Measurements from ENCODE around the gene SAMD3.
"Not testable (repeated sequence)": the region's sequence is repeated elsewhere in the genome, so short reads cannot be mapped to it uniquely, and the experiment has no call there.

Gene SAMD3

GRCh38 chr6:130170160-130170559, 52.6 kb downstream of the SAMD3 start:
- DNase-seq = not testable (repeated sequence)

DNA sequence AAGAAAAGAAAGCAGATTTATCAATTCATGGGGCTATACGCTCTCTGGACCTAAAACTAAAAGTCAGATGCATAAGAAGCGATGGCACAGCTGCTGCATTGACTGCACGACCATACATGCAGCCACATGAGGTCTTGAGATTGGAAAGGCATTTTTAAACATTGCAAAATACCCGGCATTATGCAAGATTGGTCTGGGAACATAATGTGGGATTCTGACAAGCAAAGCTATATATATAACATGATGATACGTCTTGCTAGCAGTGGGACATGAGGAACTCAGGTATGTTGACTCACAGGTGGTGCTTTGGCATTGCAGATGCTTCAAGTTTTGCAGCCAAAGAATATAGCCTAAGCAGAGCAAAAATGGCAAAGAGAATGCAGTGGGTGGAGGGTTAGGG, 55.1 kb downstream of the SAMD3 start:
- no peak for DNase-seq

DNA sequence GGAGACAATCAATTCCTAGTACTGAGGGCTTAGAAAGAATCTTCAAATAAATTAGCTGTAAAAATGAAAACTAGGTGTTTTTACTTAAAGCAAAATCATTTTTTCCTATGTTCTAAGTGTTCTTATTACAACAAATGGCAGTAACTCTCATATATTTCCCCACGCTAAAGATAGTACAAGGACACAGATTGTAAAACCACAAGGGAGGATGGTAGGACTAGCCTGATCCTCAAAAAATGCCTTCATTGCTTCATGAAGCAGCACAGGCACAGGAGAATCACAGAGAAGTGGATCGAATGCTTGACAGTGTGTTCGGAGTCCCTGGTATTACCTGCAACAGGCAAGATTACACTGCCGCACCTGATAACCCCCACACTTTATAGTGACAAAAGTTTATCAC, 58.5 kb downstream of the SAMD3 start:
- DNase-seq = no peak

DNA sequence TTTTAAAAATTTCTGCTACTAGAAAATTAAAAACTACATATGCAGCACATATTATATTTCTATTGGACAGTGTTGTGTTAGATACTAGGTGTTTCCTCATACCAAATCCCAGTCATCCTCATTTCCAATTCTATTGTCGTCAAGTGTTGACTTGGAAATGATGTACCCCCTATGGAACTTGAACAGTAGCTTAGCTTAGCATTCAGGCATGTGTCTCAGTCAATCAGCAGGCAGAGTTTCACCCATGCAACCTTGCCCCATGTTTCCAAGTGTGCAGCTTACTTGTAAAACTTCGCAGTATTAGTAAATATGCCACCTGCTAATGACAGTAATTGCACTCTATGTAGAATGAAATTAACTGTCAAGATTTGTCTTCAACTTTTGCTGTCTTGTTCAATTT, 59.5 kb downstream of the SAMD3 start:
- no peak for DNase-seq

DNA sequence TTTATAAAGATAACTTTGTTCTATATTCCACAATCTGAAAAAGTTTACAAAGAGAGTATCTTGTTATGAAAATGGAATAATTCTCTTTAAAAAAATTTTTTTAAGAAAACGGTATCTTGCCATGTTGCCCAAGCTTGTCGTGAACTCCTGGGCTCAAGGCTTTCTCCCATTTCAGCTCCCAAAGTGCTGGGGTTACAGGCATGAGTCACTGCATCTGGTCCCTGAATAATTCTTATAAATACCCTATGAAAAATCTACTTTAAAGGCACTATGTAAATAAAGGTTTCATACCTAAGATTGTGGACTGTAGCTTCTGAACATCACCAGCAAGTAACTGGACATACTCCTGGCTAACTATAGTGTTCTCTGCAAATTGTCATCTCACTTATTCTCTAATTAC, 60.3 kb downstream of the SAMD3 start:
- DNase-seq = no peak

DNA sequence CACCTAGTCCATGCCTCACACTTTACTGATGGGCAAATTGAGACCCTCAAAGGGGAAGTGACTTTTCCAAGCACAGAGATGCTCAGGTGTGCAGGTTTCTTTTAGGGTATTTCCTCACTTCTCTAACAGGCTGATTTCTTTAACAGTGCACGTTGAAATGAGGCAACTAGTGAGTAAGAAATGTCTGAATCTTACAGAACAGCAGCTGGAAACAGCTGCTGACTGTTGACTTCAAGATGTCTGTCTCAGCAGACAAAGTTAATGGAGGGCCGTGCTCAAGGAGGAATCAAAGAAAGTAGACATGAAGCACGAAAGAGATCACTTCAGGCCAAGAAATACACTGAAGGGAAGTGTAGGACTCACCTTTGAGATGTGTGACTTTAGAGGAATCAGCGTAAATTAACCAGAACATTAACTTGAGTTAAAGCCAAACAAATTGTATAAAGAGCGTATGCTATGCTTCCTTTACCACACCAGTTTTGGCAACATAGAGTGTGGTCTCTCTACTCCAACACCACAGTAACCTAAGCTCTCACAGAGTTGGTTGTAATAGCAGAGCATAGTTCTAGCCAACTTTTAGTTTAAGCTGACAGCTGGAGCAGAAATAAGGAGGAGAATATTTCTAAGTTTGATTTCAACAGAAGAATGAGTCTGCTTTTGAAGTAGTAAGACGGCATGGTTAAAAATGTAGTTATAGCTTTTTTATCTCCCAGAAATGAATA, 60.9 kb downstream of the SAMD3 start:
- no peak for DNase-seq

GRCh38 chr6:130159956-130160355, 62.8 kb downstream of the SAMD3 start:
- DNase-seq = no peak

DNA sequence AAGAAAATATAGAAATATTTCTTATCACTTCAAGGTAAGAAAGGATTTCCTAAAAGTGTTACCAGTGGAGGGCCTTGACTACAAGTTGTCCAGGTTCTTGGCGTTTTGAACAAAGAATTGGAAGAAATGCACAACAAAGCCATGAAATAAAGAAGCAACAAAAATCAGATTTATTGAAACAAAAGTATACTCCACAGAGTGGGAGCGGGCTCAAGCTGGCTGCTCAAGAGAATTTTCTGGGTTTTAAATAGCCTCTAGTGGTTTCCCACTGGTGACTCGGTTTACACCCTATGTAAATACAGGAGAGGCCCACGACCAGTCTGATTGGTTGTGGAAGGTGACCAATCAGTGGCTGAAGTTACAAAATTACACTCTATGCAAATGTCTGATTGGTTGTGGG, 64.2 kb downstream of the SAMD3 start:
- no peak for DNase-seq

- DNase-seq = no peak
These were observed 64.7 kb downstream of the SAMD3 start for GRCh38 chr6:130158056-130158455.

DNA sequence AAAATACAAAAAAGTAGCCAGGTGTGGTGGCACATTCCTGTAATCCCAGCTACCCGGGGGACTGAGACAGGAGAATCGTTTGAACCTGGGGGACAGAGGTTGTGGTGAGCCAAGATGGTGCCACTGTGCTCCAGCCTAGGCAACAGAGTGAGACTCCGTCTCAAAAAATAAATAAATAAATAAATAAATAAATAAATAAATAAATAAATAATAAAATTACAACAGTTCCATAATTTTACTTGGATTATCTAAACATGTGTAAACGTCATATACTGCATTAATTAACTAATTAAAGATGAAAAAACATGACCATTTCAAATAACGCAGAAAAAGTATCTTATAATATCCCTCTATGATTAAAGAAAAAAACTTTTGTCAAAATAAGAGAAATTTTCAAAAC, 65.8 kb downstream of the SAMD3 start:
- no peak for DNase-seq

GRCh38 chr6:130152908-130153510, 69.7 kb downstream of the SAMD3 start:
- no peak for DNase-seq

DNA sequence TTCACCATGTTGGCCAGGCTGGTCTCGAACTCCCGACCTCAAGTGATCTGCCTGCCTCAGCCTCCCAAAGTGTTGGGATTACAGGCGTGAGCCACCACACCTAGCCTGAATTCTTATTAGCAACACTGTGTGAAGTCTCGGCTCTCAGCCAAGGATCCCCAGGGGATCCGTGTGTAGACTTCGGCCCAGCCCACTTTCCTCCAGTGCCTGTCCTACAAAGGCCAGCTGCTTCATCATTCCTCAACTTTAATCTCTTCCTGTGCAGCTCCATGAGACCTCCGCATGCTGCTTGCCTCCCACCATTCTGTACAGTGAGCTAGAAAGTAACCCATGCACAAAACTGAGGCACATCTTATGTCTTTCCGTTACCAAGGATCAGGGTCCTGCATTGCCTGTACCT, 71.8 kb downstream of the SAMD3 start:
- DNase-seq = no peak

GRCh38 chr6:130149016-130149415, 73.7 kb downstream of the SAMD3 start:
- DNase-seq = not testable (repeated sequence)

DNA sequence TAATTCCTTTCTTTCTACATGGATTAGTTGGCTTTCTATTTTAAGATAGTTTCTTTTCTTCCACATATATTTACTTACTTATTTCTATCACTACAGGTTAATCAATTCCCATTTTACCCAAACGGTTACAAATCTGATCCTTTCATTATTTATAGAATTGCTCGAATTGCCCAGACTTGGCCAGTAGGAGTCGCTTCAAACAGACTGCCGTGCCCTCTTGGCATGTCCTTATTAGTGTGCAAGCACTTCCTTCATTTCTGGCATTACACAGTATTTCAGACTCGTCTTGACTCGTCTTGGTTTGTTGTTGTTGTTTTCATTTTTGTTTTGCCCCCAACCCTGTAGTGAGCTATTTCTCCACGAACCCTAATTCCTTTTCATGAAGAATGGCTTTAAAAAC, 74.6 kb downstream of the SAMD3 start:
- DNase-seq = no peak

DNA sequence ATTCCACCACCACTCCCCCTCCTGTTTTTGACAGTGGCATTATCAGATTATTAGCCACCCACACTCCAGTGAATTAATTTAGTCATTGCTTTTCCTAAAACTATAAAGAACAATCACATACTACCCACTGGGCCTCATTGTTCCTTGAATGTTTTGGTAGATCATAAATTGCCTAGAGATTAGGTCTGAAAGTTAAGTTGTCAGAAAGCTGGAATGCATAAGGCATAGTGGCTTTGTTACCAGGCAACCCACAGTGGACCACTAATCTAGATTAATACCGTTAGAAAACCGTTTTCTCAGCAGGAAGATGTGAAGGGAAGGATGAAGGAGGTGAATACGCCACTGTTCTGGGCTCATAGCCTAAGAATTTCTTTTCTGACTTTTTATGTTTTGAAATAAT, 75.6 kb downstream of the SAMD3 start:
- DNase-seq = no peak

GRCh38 chr6:130143709-130144108, 79.0 kb downstream of the SAMD3 start:
- DNase-seq = no peak

GRCh38 chr6:130140084-130140483, 82.7 kb downstream of the SAMD3 start:
- no peak for DNase-seq

DNA sequence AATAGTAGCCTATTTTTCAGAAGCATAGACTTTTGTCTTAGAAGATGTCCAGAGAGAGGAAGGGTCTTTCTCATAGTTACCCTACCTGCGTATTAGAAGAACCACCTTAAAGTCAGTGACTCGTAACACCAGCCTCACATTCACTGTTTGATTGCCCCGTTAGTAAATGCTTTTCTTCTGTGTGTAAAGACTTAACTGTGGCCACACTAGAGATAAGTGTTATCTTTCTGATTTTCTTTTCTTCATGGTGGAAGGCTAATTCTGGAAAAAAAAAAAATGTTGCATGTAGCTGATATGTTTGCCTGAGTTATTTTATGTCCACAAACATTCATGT, 83.9 kb downstream of the SAMD3 start:
- no peak for DNase-seq

DNA sequence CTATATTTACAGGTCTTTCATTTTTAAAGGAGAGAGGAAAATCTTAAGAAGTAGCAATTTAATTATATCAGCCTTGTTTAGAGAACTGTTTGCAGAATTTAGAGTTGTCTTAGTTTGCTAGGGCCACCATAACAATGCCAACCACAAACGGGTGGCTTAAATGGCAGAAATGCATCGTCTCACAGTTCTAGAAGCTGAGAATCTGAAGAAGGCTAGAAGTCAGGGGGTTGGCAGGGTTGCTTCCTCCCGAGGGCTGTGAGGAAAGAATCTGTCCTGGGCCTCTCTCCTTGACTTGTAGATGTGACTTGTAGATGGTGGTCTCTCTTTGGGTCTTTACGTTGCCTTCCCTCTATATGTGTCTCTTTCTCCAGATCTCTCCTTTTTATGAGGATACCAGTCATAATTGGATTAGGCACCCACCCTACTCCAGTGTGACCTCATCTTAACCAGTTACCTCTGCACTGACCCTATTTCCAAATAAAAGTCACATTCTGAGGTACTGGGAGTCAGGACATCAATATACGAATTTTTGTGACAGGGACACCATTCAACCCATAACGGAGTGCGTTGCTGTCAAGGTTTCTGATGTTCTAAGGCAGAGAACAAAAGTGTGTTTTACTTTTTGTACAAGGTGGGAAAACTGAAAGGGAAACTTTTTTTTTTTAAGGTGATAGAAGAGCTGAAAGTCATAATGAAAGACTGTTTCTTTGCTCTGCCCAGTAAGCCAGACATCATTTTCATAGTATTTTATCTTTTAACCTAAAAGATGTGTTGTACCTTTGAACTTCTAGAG, 84.4 kb downstream of the SAMD3 start:
- no peak for DNase-seq

DNA sequence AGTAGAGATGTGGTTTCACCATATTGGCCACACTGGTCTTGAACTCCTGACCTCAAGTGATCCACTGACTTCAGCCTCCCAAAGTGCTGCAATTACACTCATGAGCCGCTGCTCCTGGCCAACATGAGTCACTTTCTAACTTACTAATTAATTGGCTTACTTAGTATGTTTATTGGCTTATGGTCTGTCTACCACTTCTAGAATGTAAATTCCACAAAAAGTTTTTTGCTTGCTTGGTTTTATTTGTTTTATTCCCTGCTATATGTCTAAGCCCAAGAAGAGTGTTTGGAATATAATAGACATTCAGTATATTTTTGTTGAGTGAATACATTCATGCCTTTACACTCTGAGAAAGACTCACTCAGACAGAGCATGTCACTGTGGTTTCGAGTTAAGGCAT, 86.0 kb downstream of the SAMD3 start:
- no peak for DNase-seq

GRCh38 chr6:130134582-130134981, 88.2 kb downstream of the SAMD3 start:
- DNase-seq = no peak

DNA sequence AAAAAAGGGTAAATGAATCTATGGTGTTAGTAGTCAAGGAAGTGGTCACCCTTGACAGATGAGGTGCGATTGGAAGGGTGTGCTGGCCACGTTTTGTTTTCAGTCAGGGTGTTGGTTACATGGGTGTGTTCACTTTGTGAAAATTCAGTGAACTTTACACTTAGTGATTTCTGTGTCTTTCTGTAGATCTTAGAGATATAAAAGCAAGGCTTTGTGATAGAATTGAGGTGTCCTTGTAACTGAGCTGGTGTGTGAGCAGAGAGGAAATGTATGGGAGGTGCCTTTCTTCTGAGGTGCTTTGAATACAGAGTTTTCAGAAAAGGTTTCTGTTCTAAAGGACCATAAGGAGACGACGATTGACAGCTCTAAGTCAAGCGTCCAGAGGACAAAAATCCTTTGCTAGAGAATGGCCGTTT, 90.5 kb downstream of the SAMD3 start:
- no peak for DNase-seq

- DNase-seq = no peak
These were observed 92.9 kb downstream of the SAMD3 start for GRCh38 chr6:130129762-130130246.

DNA sequence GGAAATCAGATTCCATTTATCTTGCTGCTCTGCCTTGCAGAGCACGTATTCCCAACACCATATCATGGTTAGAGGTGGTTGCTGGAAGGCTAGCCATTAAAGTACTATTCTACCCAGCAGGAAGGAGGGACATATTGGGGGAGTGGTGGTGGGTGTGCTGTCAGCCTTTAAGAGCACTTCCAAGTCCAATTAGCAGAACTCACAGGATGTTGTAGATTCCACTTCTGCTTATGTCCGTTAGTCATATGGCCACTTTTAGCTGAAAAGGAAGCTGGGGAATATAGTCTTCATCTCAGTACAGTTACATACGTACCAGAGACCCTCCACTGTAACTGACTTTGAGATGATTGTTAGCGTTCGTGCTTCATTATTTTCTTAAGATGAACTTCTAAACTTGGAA, 94.4 kb downstream of the SAMD3 start:
- no peak for DNase-seq

All from NCI-H146 (cell line).